Measurements from ENCODE around the gene ZNF584. TPM values are rescaled to one million over a fixed set of nuclear protein-coding genes. Genes with fewer than 3 reads are reported as not detected.

Gene ZNF584
- total and polyA plus RNA-seq, 12 donors = 7.1 to 37.5 (median 14.4) TPM

GRCh38 chr19:58406818-58407657, 1.4 kb upstream of the ZNF584 start:
- peak in 2 of 6 experiments; percentile 12 to 17 for TF ChIP-seq CTCF (IDR thresholded peaks at IDR 0.05)
- no peak for TF ChIP-seq POLR2A (IDR thresholded peaks at IDR 0.05)
- DNase-seq = no peak
- intact Hi-C loops (cut with DNase I) = no loop called here
- Histone ChIP-seq H3K4me1 (replicated peaks in 1 of 2) (peaks cover 5 to 22% of the 10 kb centered on the region in 2 donors), H3K9me3 (replicated peaks in 1 of 3) (no peaks in the 10 kb centered on the region), H3K4me3 (peak overlapping the region in 2 of 4 donors; percentile 75 to 90), H3K27me3 (no peaks in the 10 kb centered on the region), H3K27ac (peak overlapping the region in 3 of 5 donors; percentile 81 to 96 (median 87)), H3K36me3 (replicated peaks in 1 of 2) (no peaks in the 10 kb centered on the region)
- WGBS, 4 donors = 75 to 78% (median 76%) methylated on average over 8 to 10 of the region's 10 CpGs

DNA sequence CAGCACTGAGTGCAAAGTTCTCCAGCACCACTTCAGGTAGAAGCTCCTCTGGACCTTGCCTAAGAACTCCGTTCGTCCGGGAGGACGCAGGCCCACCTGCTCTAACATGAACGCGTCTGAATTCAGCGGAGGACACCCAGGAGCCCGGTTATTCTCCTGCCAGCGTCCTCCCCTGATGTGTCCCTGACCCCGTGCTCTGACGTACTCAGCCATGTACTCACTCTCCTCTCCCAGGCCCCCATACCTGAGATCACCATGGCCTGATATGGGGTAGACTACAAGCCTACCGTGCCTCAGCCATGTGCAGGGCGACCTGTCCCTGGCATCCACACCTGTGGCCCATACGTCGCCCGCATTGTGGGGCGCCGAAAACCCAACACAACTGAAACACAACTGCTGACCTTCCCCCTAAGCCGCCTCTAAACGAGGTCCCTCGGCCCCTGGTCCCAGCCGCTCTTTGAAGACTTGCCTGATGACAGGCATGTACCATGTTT, 744 bp upstream of the ZNF584 start:
- peak overlapping the region; percentile 51 to 96 (median 87) for H3K27ac ChIP-seq
- WGBS, 4 donors = 3 to 13% (median 12%) methylated on average over 6 to 22 of the region's 22 CpGs; no CpG with 5 or more reads in 1 of the 4 donors
- H3K9me3 ChIP-seq (replicated peaks in 1 of 3) = no peaks in the 10 kb centered on the region
- peak in 6 of 7 donors; percentile 56 to 74 (median 61) for DNase-seq
- H3K36me3 ChIP-seq (replicated peaks in 1 of 2) = no peaks in the 10 kb centered on the region
- intact Hi-C loops (cut with DNase I) = no loop called here
- no peak for TF ChIP-seq CTCF (IDR thresholded peaks at IDR 0.05)
- TF ChIP-seq POLR2A (IDR thresholded peaks at IDR 0.05) = no peak
- H3K4me1 ChIP-seq (replicated peaks in 1 of 2) = peaks cover 3 to 19% of the 10 kb centered on the region in 2 donors
- peak overlapping the region; percentile 13 to 90 (median 82) for H3K4me3 ChIP-seq
- H3K27me3 ChIP-seq = no peaks in the 10 kb centered on the region

GRCh38 chr19:58409010-58409790, 751 bp downstream of the ZNF584 start:
- intact Hi-C loops (cut with DNase I) = no loop called here
- no peaks in the 10 kb centered on the region for H3K9me3 ChIP-seq (replicated peaks in 1 of 3)
- no peaks in the 10 kb centered on the region for H3K36me3 ChIP-seq (replicated peaks in 1 of 2)
- H3K27ac ChIP-seq = peak overlapping the region; percentile 11 to 96 (median 87)
- peak in 5 of 7 donors; percentile 28 to 62 (median 42) for DNase-seq
- H3K4me3 ChIP-seq = peak overlapping the region; percentile 75 to 90 (median 76)
- no peaks in the 10 kb centered on the region for H3K27me3 ChIP-seq
- WGBS, 4 donors = 2 to 33% (median 7%) methylated on average over 1 to 34 of the region's 34 CpGs
- TF ChIP-seq CTCF (IDR thresholded peaks at IDR 0.05) (no peak), POLR2A (IDR thresholded peaks at IDR 0.05) (no peak)
- H3K4me1 ChIP-seq (replicated peaks in 1 of 2) = peaks cover 3 to 19% of the 10 kb centered on the region in 2 donors

- Histone ChIP-seq H3K27ac (no peak overlapping the region), H3K36me3 (replicated peaks in 1 of 2) (peaks cover 0 to 39% of the 10 kb centered on the region in 2 donors), H3K9me3 (replicated peaks in 1 of 3) (no peaks in the 10 kb centered on the region), H3K27me3 (no peaks in the 10 kb centered on the region), H3K4me3 (no peak overlapping the region), H3K4me1 (replicated peaks in 1 of 2) (no peaks in the 10 kb centered on the region)
- no peak for DNase-seq
- intact Hi-C loops (cut with DNase I) = no loop called here
- 94 to 97% (median 96%) methylated on average over 3 to 5 of the region's 5 CpGs for WGBS, 4 donors
- no peak for TF ChIP-seq POLR2A (IDR thresholded peaks at IDR 0.05)
- no peak for TF ChIP-seq CTCF (IDR thresholded peaks at IDR 0.05)
Observed at GRCh38 chr19:58416604-58417003, 8.2 kb downstream of the ZNF584 start.
